GM06990 (cell line): ENCODE data around the gene PRR19.

Source experiments
- DNase-seq: peaks from one replicate; pipeline ENCODE4 v3.0.0-alpha.2; 2011; ENCODE audit not compliant: insufficient read length; ENCODE audit errors: extremely low read depth
- H3K27me3 ChIP-seq: replicated peaks from 2 replicates; pipeline ENCODE4 v1.6.0; 2011; ENCODE audit warnings: low read length; ENCODE audit not compliant: control insufficient read depth, insufficient read depth
- H3K36me3 ChIP-seq: 2 replicates; pipeline ENCODE4 v1.5.1; 2011; ENCODE audit warnings: low read length; ENCODE audit not compliant: control insufficient read depth, insufficient read depth
- H3K4me3 ChIP-seq: replicated peaks from 2 replicates; pipeline ENCODE4 v1.5.1; 2011; ENCODE audit warnings: low read depth, mild to moderate bottlenecking, control low read depth, low read length
- CTCF ChIP-seq: IDR thresholded peaks from 2 replicates; pipeline ENCODE4 v1.5.1; 2011; ENCODE audit warnings: low read length, control low read depth, mild to moderate bottlenecking, inconsistent platforms; ENCODE audit not compliant: insufficient read depth, poor library complexity, severe bottlenecking

The PRR19 gene

GRCh38 chr19:42267644-42268141 is 34.2 kb upstream of the PRR19 start:
- Histone ChIP-seq H3K27me3 (no peaks in the 10 kb centered on the region), H3K36me3 (peaks cover 9% of the 10 kb centered on the region), H3K4me3 (peak overlapping the region; percentile 77)
- no peak for TF ChIP-seq CTCF
- no peak for DNase-seq

- H3K4me3 ChIP-seq: peak overlapping the region; percentile 77
- DNase-seq: peak; percentile 99
- peaks cover 11% of the 10 kb centered on the region for H3K36me3 ChIP-seq
- TF ChIP-seq CTCF: no peak
- no peaks in the 10 kb centered on the region for H3K27me3 ChIP-seq
Observed at GRCh38 chr19:42268142-42268703, 33.7 kb upstream of the PRR19 start.

GRCh38 chr19:42268704-42269477 is 33.0 kb upstream of the PRR19 start, which contains the start of gene CIC:
TSS of gene CIC (plus strand) at chr19:42269252. CDS start at chr19:42271784, 2,532 bp downstream.
- no peak for TF ChIP-seq CTCF
- no peak for DNase-seq
- H3K36me3 ChIP-seq: peaks cover 18% of the 10 kb centered on the region

GRCh38 chr19:42269478-42270345 is 32.2 kb upstream of the PRR19 start:
- H3K27me3 ChIP-seq: no peaks in the 10 kb centered on the region
- H3K36me3 ChIP-seq: peaks cover 18% of the 10 kb centered on the region
- H3K4me3 ChIP-seq: peak overlapping the region; percentile 91
- DNase-seq: peak; percentile 13
- no peak for TF ChIP-seq CTCF

More at GRCh38 chr19:42268704-42269477, 33.0 kb upstream of the PRR19 start, which contains the start of gene CIC:
- H3K27me3 ChIP-seq: no peaks in the 10 kb centered on the region
- H3K4me3 ChIP-seq: peak within 1 kb of the TSS; percentile 91

GRCh38 chr19:42270346-42271044 is 31.4 kb upstream of the PRR19 start:
- Histone ChIP-seq H3K27me3 (no peaks in the 10 kb centered on the region), H3K36me3 (peaks cover 21% of the 10 kb centered on the region), H3K4me3 (peak overlapping the region; percentile 91)
- no peak for TF ChIP-seq CTCF
- peak; percentile 72 for DNase-seq
